HCT116 (cell line): ENCODE measurements around the gene HBA1. TPM values are rescaled to one million over a fixed set of nuclear protein-coding genes. Genes with fewer than 3 reads are reported as not detected.

Experiments used
- ATAC-seq: fragments of 200-7000 bp; cut with Tn5 transposase; 2 replicates; pipeline ENCODE4 v1.9.1; 2020; ENCODE audit warnings: mild to moderate bottlenecking, moderate library complexity
- BruUV-seq: library from RNA; stranded (reverse); fragments of 400-500 nt; replicated peaks from 2 replicates; lab custom pipeline; 2021; lab: Mats Ljungman, UMichigan
- CTCF ChIA-PET: fragments of 300-600 bp; sonication (Branson Sonifier 250); formaldehyde crosslinking; loops from one replicate; lab custom pipeline; 2021; ENCODE audit warnings: antibody characterized with exemption; lab: Charles Lee
- POLR2A ChIA-PET: fragments of 300-600, 350-600 bp; sonication (Branson Sonifier 250); formaldehyde crosslinking; loops from one replicate; lab custom pipeline; 2021; ENCODE audit warnings: antibody characterized with exemption; lab: Charles Lee
- RAD21 ChIA-PET, 2 experiments: fragments of 300-600 bp; sonication (Branson Sonifier 250); formaldehyde crosslinking; loops; one replicate each; lab custom pipeline; 2023; ENCODE audit warnings: low total read pairs in 2 of 2; ENCODE audit not compliant: uncharacterized antibody in 2 of 2, unreplicated experiment in 2 of 2, low non-redundant PET in 1 of 2; lab: Charles Lee
- DNase-seq: peaks from one replicate; pipeline ENCODE4 v3.0.0-alpha.2; 2010; ENCODE audit warnings: low read depth, low spot score
- H2AFZ ChIP-seq: fragments of 200-600 bp; shearing (Covaris generic), sonication (generic); 2 replicates; pipeline ENCODE4 v1.6.1; 2017; ENCODE audit warnings: low read depth, mixed run types, mixed read lengths, antibody characterized with exemption, low read length; ENCODE audit not compliant: poor library complexity, severe bottlenecking
- H3K27ac ChIP-seq: 2 replicates; pipeline ENCODE4 v1.5.1; 2012; ENCODE audit warnings: low read depth, low read length
- H3K27me3 ChIP-seq: fragments of 200-600 bp; sonication (generic); 2 replicates; pipeline ENCODE4 v1.6.1; 2016; ENCODE audit warnings: mixed run types, low read length, mixed read lengths; ENCODE audit not compliant: insufficient read depth
- H3K36me3 ChIP-seq, 2 experiments: fragments of 200-500 bp in 1 of 2; fragments of 200-600 bp in 1 of 2; sonication (Bioruptor generic) in 1 of 2; sonication (generic) in 1 of 2; 2 replicates each; pipeline versions ENCODE4 v1.5.1 to v1.6.1; 2014 to 2016; ENCODE audit warnings: low read length in 2 of 2, inconsistent platforms in 1 of 2, mixed read lengths in 1 of 2, mixed run types in 1 of 2; ENCODE audit not compliant: insufficient read depth in 2 of 2, control insufficient read depth in 1 of 2
- H3K4me1 ChIP-seq, 2 experiments: fragments of 200-600 bp in 1 of 2; sonication (generic) in 1 of 2; 2 replicates each; pipeline versions ENCODE4 v1.5.1 to v1.6.1; 2012 to 2017; ENCODE audit warnings: low read length in 2 of 2, inconsistent platforms in 1 of 2, mild to moderate bottlenecking in 1 of 2, mixed read lengths in 1 of 2, mixed run types in 1 of 2, moderate library complexity in 1 of 2; ENCODE audit not compliant: insufficient read depth in 2 of 2, control insufficient read depth in 1 of 2
- H3K4me2 ChIP-seq: fragments of 200-600 bp; sonication (generic); 2 replicates; pipeline ENCODE4 v1.6.1; 2017; ENCODE audit warnings: mixed run types, low read length, mixed read lengths
- H3K4me3 ChIP-seq, 2 experiments: fragments of 200-600 bp in 1 of 2; sonication (generic) in 1 of 2; replicated peaks in 1 of 2; 2 replicates each; pipeline ENCODE4 v1.5.1; 2011 to 2016; ENCODE audit warnings: low read length in 2 of 2, control low read depth in 1 of 2, low read depth in 1 of 2, mild to moderate bottlenecking in 1 of 2, mixed read lengths in 1 of 2, mixed run types in 1 of 2
- H3K79me2 ChIP-seq: fragments of 200-600 bp; sonication (generic); 2 replicates; pipeline ENCODE4 v1.6.1; 2017; ENCODE audit warnings: mild to moderate bottlenecking, mixed run types, low read length, moderate library complexity, mixed read lengths; ENCODE audit not compliant: insufficient read depth
- H3K9ac ChIP-seq: fragments of 200-600 bp; sonication (generic); 2 replicates; pipeline ENCODE4 v1.6.1; 2016; ENCODE audit warnings: low read length, mixed read lengths
- H3K9me2 ChIP-seq: fragments of 200-600 bp; sonication (generic), shearing (Covaris generic); 2 replicates; pipeline ENCODE4 v1.6.1; 2017; ENCODE audit warnings: mixed run types, mild to moderate bottlenecking, moderate library complexity; ENCODE audit not compliant: insufficient read depth
- H3K9me3 ChIP-seq, 2 experiments: fragments of 200-500 bp in 1 of 2; fragments of 200-600 bp in 1 of 2; sonication (Bioruptor generic) in 1 of 2; sonication (generic) in 1 of 2; 2 replicates each; pipeline ENCODE4 v1.6.1; 2014 to 2017; ENCODE audit warnings: low read length in 2 of 2, mixed read lengths in 2 of 2, inconsistent platforms in 1 of 2, low read depth in 1 of 2, mild to moderate bottlenecking in 1 of 2, mixed run types in 1 of 2, moderate library complexity in 1 of 2; ENCODE audit not compliant: control insufficient read depth in 1 of 2, insufficient read depth in 1 of 2
- H4K20me1 ChIP-seq: fragments of 200-600 bp; sonication (generic), shearing (Covaris generic); 2 replicates; pipeline ENCODE4 v1.6.1; 2017; ENCODE audit warnings: mixed run types, mild to moderate bottlenecking, moderate library complexity; ENCODE audit not compliant: insufficient read depth
- RAD21 ChIP-seq: IDR thresholded peaks from 2 replicates; pipeline ENCODE4 v1.6.1; 2012; ENCODE audit warnings: low read depth, mild to moderate bottlenecking
- SP1 ChIP-seq: IDR thresholded peaks from 2 replicates; pipeline ENCODE4 v1.6.1; 2012; ENCODE audit warnings: low read depth
- intact Hi-C: fragments of 100-400 bp; cut with micrococcal nuclease; formaldehyde crosslinking; loops from 2 replicates; pipeline ENCODE4 v1.10.0; 2022
- total RNA-seq: library from RNA; stranded (reverse); gene quantifications from one replicate; pipeline ENCODE4 v1.2.1, GENCODE V29; 2021; ENCODE audit not compliant: unreplicated experiment
- TF ChIP-seq, protein P1 (sequence below): IDR thresholded peaks from 2 replicates; pipeline ENCODE4 v1.6.1; 2011; ENCODE audit warnings: mild to moderate bottlenecking, low read length, moderate library complexity; ENCODE audit not compliant: insufficient replicate concordance; ENCODE audit errors: extremely low read depth
- TF ChIP-seq, protein P2 (sequence below): IDR thresholded peaks from 2 replicates; pipeline ENCODE4 v1.6.1; 2012

Gene HBA1
- total RNA-seq, 1 experiment from 2014 or later: 4.9 TPM

- no peak overlapping the region for H3K27ac ChIP-seq
- H3K36me3 ChIP-seq: peaks cover 0 to 2% of the 10 kb centered on the region in 2 experiments; a peak in 1 of 4 replicates
- no peaks in the 10 kb centered on the region for H3K9me3 ChIP-seq
- no peak overlapping the region for H3K4me3 ChIP-seq
- RAD21 ChIA-PET: no interaction called here
- POLR2A ChIA-PET: no interaction called here
- no peaks in the 10 kb centered on the region for H3K79me2 ChIP-seq
- intact Hi-C loops: no loop called here
- no peak for ATAC-seq
- no peaks in the 10 kb centered on the region for H3K4me1 ChIP-seq
- H3K27me3 ChIP-seq: no peaks in the 10 kb centered on the region
- no peaks in the 10 kb centered on the region for H4K20me1 ChIP-seq
- H2AFZ ChIP-seq: no peak overlapping the region
- DNase-seq: no peak
- TF ChIP-seq, protein P1, sequence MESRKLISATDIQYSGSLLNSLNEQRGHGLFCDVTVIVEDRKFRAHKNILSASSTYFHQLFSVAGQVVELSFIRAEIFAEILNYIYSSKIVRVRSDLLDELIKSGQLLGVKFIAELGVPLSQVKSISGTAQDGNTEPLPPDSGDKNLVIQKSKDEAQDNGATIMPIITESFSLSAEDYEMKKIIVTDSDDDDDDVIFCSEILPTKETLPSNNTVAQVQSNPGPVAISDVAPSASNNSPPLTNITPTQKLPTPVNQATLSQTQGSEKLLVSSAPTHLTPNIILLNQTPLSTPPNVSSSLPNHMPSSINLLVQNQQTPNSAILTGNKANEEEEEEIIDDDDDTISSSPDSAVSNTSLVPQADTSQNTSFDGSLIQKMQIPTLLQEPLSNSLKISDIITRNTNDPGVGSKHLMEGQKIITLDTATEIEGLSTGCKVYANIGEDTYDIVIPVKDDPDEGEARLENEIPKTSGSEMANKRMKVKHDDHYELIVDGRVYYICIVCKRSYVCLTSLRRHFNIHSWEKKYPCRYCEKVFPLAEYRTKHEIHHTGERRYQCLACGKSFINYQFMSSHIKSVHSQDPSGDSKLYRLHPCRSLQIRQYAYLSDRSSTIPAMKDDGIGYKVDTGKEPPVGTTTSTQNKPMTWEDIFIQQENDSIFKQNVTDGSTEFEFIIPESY: no peak
- TF ChIP-seq RAD21 (no peak), SP1 (no peak)
- CTCF ChIA-PET: no interaction called here
- no peaks in the 10 kb centered on the region for H3K9me2 ChIP-seq
- no peak overlapping the region for H3K4me2 ChIP-seq
- H3K9ac ChIP-seq: no peak overlapping the region
- no TSS peak for BruUV-seq
Measured at GRCh38 chr16:185213-185612, 8.7 kb downstream of the HBA1 start.

DNA sequence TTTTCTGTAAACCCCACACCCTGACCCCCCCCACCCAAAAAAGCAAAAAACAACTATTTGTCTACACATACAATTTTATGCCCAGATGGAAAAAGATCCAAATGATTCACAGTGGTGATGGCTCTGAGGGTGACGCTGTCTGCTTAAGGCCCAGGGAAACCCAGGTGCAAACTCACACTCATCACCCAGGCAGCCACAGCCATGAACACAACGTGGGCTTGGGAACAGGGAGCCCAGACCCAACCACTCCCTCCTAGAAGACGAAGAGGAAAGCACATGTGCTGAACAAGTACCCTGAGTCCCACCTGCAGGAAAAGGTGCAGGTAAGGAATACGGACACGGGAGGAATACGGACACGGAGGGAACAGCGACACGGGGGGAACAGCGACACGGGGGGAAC, 9.2 kb downstream of the HBA1 start:
- Histone ChIP-seq H4K20me1 (no peaks in the 10 kb centered on the region), H3K4me1 (no peaks in the 10 kb centered on the region), H3K4me2 (no peak overlapping the region), H3K27ac (no peak overlapping the region), H3K9me3 (no peaks in the 10 kb centered on the region), H3K27me3 (no peaks in the 10 kb centered on the region), H3K9ac (no peak overlapping the region), H2AFZ (no peak overlapping the region), H3K36me3 (peaks cover 0 to 2% of the 10 kb centered on the region in 2 experiments; a peak in 1 of 4 replicates), H3K79me2 (no peaks in the 10 kb centered on the region), H3K4me3 (no peak overlapping the region), H3K9me2 (no peaks in the 10 kb centered on the region)
- intact Hi-C loops: no loop called here
- no peak for DNase-seq
- BruUV-seq: no TSS peak
- TF ChIP-seq, protein P2, sequence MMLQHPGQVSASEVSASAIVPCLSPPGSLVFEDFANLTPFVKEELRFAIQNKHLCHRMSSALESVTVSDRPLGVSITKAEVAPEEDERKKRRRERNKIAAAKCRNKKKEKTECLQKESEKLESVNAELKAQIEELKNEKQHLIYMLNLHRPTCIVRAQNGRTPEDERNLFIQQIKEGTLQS: no peak
- RAD21 ChIA-PET: no interaction called here
- CTCF ChIA-PET: no interaction called here
- no peak for ATAC-seq
- POLR2A ChIA-PET: no interaction called here
